ENCODE results near the gene GNPDA1. TPM values are rescaled to one million over a fixed set of nuclear protein-coding genes. Genes with fewer than 3 reads are reported as not detected.
A peak's percentile ranks its signal among the peaks of the same experiment; 100 is the strongest.

The GNPDA1 gene
- total RNA-seq, 4 donors from 2014 or later = 14.0 to 29.7 (median 16.3) TPM

DNA sequence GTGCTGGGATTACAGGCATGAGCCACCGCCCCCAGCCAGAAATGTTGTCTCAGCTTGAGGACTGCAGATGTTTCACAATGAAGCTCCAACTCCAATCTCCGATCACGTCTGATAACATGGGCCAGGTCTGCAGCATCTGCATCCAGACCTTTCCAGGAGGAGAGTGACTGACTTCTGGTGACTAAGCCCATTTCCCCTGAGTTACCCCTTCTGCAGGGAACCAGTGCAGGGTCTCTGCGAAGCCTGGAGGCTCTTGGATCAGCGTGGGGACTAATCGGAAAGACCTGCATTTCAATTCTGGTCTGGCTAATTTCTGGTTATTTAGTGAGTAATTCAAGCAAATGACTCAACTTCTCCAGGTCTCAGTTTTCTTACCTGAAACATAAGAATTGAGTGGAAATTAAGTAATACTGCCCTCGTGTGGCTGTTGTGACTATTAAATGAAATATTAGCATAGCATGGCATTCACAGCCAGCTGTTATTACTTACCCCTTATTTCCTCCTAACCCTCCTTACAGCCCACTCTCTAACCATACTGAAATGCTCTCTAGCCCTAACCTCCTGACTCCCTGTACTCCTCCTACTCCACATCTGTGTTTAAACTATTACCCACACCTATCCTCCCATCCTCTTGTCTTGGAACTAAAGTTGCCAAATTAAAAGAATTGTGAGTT, 2.2 kb upstream of the GNPDA1 start:
- Histone ChIP-seq H3K4me3 (no peak overlapping the region), H3K27ac (peak overlapping the region in 3 of 4 donors; percentile 92 to 98 (median 97))

DNA sequence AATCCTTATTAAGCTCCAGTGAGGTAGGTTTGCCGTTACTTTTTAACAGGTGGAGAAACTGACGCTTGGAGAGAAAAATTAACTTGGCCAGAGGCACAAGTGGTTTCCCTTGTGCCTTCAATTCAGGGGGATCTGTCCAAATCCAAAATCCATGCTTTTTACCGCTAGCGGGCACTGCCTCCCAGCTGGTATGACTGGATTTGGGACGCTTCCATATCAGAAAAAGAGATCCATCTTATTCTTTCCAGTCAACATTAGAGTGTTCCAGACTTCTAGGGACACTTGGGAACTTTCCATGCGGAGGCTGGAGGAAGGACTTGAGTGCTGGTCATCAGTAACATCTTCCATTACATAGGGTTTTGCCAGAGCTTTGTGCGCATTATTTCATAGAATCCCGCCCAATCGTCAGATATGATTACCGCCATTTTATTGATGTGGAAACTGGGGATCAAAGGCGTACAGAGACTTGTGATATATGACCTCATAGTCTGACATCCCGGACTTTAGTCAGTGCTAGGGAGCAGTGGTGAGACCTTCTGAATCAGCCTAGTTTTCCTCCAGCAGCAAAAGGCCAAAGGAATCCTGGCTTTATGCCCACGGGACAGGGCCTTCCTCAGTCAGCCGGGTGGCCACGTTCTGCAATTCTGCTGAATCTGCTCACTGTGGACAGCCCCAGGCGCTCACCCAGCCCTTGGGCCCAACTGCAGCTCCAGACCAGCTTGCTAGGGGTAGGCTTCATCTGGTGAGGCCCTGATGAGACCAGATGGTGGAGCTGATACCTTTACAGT, 1.1 kb upstream of the GNPDA1 start:
- peaks cover 0 to 38% (median 11%) of the 10 kb centered on the region in 4 donors for H3K4me1 ChIP-seq
- no peak overlapping the region for H3K4me3 ChIP-seq
- no peaks in the 10 kb centered on the region for H3K27me3 ChIP-seq
- no peaks in the 10 kb centered on the region for H3K9me3 ChIP-seq
- TF ChIP-seq POLR2A (IDR thresholded peaks at IDR 0.05) (no peak), EP300 (IDR thresholded peaks at IDR 0.05) (no peak)
- TF ChIP-seq, protein P1, sequence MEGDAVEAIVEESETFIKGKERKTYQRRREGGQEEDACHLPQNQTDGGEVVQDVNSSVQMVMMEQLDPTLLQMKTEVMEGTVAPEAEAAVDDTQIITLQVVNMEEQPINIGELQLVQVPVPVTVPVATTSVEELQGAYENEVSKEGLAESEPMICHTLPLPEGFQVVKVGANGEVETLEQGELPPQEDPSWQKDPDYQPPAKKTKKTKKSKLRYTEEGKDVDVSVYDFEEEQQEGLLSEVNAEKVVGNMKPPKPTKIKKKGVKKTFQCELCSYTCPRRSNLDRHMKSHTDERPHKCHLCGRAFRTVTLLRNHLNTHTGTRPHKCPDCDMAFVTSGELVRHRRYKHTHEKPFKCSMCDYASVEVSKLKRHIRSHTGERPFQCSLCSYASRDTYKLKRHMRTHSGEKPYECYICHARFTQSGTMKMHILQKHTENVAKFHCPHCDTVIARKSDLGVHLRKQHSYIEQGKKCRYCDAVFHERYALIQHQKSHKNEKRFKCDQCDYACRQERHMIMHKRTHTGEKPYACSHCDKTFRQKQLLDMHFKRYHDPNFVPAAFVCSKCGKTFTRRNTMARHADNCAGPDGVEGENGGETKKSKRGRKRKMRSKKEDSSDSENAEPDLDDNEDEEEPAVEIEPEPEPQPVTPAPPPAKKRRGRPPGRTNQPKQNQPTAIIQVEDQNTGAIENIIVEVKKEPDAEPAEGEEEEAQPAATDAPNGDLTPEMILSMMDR (IDR thresholded peaks at IDR 0.05) = no peak
- peak overlapping the region in 3 of 4 donors; percentile 92 to 98 (median 97) for H3K27ac ChIP-seq
- H3K36me3 ChIP-seq = peaks cover 0 to 24% (median 0%) of the 10 kb centered on the region in 3 donors
- peak in 1 of 2 donors; percentile 53 for DNase-seq (ENCODE audit: low spot score in 2 of 2)
- 61 to 77% methylated on average over 16 of the region's 16 CpGs for WGBS, 2 donors

More for the DNA sequence above, 2.2 kb upstream of the GNPDA1 start:
- Histone ChIP-seq H3K36me3 (peaks cover 0 to 13% (median 0%) of the 10 kb centered on the region in 3 donors), H3K4me1 (peaks cover 0 to 38% (median 11%) of the 10 kb centered on the region in 4 donors), H3K27me3 (no peaks in the 10 kb centered on the region), H3K9me3 (no peaks in the 10 kb centered on the region)
- peak in 1 of 2 donors; percentile 73 for DNase-seq (ENCODE audit: low spot score in 2 of 2)
- WGBS, 2 donors = 58 to 62% methylated on average over 7 of the region's 7 CpGs
- no peak for TF ChIP-seq POLR2A (IDR thresholded peaks at IDR 0.05)
- TF ChIP-seq, protein P1 (IDR thresholded peaks at IDR 0.05) = peak; percentile 38 to 59 (median 41)

DNA sequence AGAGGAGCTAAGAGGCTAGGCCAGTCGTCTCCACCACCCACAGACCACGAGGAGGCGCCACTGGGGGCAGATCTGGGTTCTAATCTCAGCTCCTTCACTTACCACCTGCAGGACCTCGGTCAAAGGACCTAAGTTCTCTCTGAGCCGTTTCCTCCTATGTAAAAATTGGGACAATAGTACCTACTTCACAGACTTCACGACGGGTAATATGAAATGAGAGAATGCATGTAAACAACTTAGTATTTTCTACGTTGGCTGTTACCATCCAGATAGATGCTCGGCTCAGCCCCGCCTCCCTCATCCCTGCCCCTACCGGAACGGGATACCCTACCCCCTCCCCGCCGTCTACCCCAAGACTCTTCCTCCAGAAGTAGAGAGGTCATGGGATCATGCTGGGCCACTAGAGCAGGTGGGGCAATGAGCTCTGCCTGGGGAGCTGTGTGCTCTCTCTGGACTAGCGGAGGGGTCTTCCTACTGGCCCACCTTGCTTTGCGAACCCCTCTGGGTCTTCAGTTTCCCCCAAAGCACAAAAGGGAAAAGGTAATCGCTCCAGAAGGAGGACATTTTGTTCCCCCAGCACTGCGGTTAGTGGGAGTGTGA, 541 bp downstream of the GNPDA1 start:
- Histone ChIP-seq H3K4me3 (peak overlapping the region; percentile 63 to 88 (median 76)), H3K27me3 (no peaks in the 10 kb centered on the region), H3K9me3 (no peaks in the 10 kb centered on the region), H3K36me3 (peaks cover 0 to 40% (median 0%) of the 10 kb centered on the region in 3 donors), H3K4me1 (peaks cover 0 to 38% (median 11%) of the 10 kb centered on the region in 4 donors), H3K27ac (peak overlapping the region; percentile 92 to 98 (median 95))
- DNase-seq (ENCODE audit: low spot score in 2 of 2) = peak; percentile 33 to 51
- TF ChIP-seq EP300 (IDR thresholded peaks at IDR 0.05) (no peak), POLR2A (IDR thresholded peaks at IDR 0.05) (no peak)
- TF ChIP-seq, protein P1 (IDR thresholded peaks at IDR 0.05) = peak in 4 of 5 experiments; percentile 36 to 46 (median 37)
- WGBS, 2 donors = 7 to 14% methylated on average over 18 of the region's 18 CpGs

DNA sequence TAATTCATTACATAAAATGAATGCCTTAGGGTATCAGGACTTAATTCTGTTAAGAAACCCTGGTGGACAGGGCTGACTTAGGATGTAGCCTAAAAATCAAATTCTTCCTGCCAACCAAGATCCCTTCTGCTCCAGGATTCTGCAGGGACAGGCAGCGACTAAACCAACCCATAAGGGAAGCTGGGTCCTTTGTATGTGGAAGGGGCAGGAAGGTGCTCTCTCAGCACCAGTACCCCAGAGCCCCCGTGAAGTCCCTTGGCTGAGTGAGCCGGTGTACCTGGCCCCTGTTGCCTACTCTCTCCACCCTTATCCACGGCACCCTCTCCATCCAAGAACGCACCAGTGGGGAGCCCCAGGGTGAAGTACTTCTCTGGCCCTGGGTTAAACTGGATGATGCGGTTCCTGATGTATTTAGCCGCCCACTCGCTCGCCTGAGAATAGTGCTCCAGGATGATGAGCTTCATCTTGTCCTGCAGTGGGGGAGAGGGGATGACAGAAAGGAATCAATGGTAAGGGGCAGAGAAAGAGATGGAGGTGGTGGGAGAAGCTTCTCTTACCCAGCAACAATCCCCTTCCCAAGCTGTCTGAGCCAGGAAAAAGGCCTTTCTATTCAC, 1.1 kb downstream of the GNPDA1 start:
- Histone ChIP-seq H3K9me3 (no peaks in the 10 kb centered on the region), H3K4me1 (peaks cover 0 to 38% (median 11%) of the 10 kb centered on the region in 4 donors)
- 87 to 88% methylated on average over 9 of the region's 9 CpGs for WGBS, 2 donors

More for the DNA sequence above, 1.1 kb downstream of the GNPDA1 start:
- Histone ChIP-seq H3K36me3 (peaks cover 0 to 46% (median 0%) of the 10 kb centered on the region in 3 donors), H3K4me3 (peak overlapping the region in 1 of 4 donors; percentile 88), H3K27ac (peak overlapping the region; percentile 92 to 98 (median 95)), H3K27me3 (no peaks in the 10 kb centered on the region)
- no peak for DNase-seq (ENCODE audit: low spot score in 2 of 2)
- TF ChIP-seq EP300 (IDR thresholded peaks at IDR 0.05) (no peak), POLR2A (IDR thresholded peaks at IDR 0.05) (no peak)
- TF ChIP-seq, protein P1 (IDR thresholded peaks at IDR 0.05) = no peak
